ENCODE data around the gene PFDN2.

Gene PFDN2

DNA sequence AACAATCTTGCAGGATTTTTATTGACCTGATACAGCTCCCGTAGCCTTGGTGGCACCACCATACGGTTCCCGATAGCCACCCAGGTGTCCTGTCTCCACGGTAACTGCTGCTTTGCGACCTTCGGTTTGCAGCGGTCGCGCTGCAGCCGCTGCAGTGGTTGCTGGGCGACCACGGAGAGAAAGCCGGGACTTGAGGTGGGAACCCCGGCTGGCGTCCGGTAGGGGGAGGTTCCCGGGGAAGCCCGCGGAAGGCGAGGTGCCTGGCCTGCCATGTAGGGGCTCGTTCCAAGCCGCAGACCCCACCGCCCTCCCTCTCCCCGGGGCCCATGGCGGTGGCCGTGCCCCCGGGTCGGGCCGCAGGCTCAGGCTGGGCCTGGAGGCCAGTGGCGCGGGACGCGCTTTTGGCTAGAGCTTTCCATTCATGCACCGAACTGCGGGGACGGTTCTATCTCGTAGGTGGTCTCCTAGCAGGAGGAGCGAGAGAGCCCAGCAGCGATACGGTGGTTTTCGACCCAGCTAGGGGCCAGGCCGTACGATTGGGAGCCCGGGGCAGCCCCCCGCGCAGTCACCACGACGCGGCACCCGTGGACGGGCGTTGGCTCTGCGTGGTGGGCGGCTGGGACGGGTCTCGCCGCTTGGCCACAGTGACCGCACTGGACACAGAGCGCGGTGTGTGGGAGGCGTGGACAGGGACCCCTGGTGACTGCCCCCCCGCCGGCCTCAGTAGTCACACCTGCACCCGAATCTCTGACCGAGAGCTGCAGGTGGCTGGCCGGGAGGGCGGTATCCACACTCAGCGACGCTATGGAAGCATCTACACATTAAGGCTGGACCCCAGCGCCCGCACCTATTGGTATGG is 19.4 kb downstream of the PFDN2 start, which contains the start of gene KLHDC9:
TSS of gene KLHDC9 (plus strand) at position 152 of the 859 bp plus-strand sequence. CDS start at position 327, 175 bp downstream.
- DNase-seq, result peak; percentile 93

DNA sequence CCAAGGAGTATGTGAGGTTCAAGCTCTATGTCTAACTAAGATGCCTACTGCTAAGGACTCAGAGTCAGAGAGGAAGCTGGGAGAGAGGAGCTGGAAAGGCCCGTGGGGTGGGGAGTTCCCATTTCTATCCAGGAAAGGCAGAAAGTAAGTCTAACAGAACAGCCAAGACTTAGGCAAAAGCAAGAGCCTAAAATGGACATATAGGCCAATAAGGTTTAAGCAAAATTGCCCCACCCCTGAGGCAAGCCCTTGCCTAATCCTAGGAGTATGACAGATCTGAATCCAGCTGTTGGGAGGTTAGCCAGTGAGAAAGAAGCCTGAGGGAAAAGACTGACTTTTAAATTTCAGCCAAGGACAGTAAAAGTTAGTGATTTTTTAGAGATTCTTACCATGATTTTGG is 21.3 kb downstream of the PFDN2 start:
- DNase-seq, result no peak

DNA sequence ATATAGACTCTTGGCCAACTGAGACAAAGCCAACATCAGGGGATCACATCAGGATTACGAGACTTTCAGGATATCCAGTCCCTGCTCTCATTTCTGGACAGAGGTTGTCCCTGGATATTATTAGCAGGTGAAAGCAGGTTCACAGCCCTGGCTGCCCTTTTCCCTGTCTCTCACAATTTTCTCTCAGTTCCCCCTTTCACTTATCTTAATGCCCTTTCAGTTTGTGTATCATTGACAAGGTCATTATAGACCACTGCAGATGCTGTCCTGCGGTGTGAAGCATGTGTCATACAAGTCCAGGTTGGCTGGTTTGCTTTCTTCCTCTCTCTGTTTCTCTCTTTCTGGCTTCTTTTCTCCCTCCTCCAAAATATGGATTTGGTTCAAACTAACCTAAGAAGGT is 21.8 kb downstream of the PFDN2 start:
- DNase-seq, result no peak

DNA sequence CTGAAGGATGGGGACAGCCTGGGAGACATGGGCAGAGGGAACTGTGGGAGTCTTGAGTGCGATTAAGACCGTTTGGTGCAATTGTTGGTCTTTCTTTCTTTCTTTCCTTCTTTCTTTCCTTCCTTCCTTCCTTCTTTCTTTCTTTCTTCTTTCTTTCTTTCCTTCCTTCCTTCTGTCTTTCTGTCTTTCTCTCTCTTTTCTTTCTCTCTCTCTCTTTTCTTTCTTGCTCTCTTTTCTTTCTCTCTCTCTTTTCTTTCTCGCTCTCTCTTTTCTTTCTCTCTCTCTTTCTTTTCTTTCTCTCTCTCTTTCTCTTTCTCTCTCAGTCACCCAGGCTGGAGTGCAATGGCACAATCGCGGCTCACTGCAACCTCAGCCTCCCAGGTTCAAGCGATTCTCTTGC is 22.6 kb downstream of the PFDN2 start:
- no peak for DNase-seq

DNA sequence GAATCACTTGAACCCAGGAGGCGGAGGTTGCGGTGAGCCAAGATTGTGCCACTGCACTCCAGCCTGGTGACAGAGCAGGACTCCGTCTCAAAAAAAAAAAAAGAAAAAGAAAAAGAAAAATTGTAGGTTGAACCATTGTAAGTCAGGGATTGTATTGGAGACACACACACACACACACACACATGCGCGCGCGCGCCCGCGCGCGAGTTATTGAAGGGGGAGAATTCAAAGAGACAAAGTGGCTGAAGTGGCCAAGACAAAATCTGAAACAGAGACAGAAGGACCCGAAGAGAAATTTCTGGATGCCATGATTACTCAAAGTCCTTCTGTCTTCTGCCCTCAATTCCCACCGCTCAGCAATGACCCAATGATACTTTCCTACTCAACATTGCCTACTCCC is 23.4 kb downstream of the PFDN2 start:
- no peak for DNase-seq

DNA sequence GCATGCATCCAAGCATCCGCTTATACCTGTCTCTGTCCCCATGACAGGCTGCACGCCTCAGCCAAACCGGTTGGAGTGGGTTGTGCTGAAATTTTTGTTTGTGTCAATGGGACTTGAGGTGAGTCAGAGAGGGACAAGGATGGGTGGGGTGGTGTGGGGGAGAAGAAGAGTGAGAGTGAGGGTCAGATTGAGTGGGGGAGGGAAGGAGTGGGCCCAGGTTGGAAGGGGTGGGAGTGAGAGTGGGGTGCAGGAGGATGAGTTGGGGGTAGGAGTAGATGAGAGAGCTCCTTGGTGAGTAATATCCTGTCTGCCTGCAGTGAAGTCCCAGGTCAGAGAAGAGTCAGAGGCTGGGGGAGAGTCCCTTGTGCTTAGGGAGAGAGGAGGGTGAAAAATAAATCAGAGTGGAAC is 25.2 kb downstream of the PFDN2 start:
- DNase-seq, result no peak

DNA sequence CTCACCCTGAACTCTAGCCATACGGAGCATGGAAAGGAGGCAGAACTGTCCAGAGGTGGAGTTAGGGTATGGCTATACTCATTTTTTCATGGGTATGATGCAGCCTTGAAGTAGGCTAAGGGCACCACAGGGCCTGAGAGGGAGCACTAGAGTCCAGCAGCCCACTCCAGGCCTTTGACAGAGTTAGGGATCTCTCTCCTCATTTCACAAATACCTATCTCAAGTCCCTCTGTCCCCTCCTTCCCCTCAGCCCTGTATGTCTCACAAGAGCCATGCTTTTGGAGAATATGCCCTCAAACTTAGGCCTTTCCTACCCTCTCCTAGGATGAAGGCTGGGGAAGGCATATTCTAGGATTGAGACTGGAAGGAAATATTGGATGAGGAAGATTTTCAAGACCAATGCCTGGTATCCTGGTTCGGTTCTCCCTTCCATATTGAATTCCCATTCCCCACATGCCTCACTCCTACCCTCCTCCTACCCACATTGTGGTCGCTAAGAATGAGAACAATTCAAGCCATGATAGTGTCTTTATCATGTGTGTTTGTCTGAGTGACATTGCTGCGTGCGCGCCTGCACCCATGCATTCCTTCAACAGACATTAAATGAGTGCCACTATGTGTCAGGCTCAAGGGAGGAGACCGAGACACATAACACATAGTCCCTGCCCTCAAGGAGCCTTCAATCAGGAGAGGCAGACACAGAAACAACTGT is 25.9 kb downstream of the PFDN2 start:
- no peak for DNase-seq

DNA sequence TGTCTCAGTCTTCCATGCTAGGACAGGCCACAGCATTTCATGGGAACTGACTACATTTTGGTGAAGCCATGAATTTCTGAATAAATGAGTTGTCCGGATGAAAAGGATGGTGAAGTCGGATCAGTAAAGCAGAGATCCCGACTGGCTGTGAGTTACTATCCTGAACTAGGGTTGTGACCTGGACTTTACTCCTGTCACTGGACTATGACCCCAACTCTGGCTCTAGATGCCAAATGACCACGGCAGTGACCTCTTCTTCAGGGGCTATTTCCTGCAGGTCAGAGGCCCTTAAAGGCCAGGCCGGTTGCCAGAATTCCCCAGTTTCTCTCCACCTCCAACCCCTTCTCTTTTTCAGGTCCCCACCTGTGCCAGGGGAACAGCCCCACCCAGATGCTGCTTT is 26.7 kb downstream of the PFDN2 start:
- DNase-seq, result no peak

DNA sequence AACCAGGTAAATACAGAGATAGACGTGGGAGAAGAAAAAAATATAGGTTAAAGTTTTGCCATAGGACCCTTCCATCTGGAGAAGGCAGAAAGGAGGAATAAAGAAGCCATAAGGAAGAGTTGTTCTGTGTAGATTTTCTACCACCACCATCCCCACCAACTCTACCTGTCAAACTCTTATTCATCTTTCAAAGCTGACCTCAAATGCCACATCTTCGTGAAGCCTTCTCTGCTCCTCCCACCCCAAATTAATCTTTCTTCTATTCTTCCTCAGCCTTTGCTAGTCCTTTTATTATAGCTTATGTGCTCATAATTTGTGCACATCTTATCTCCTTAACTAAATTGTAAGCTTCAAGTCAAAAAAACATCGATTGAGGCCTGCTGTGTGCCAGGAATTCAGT is 27.2 kb downstream of the PFDN2 start:
- DNase-seq, result no peak

DNA sequence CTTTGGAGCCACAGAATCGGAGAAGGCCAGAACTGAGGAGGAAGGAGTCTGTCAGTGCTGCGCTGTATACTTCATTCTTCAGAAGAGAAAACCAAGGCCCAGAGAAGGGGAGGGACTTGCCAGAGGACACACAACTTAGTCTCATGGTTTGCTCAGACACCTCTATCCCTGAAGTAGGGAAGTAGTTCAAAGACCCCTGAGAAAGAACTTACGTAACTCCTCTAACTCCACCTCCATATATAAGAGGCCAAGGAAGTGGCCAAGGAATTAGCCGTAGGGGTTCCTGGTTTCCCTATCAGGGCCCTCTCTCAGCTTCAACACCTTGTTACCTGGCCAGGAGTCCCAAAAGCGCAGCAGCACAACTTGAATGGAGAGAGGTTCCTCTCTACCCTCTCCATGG is 27.9 kb downstream of the PFDN2 start:
- no peak for DNase-seq

DNA sequence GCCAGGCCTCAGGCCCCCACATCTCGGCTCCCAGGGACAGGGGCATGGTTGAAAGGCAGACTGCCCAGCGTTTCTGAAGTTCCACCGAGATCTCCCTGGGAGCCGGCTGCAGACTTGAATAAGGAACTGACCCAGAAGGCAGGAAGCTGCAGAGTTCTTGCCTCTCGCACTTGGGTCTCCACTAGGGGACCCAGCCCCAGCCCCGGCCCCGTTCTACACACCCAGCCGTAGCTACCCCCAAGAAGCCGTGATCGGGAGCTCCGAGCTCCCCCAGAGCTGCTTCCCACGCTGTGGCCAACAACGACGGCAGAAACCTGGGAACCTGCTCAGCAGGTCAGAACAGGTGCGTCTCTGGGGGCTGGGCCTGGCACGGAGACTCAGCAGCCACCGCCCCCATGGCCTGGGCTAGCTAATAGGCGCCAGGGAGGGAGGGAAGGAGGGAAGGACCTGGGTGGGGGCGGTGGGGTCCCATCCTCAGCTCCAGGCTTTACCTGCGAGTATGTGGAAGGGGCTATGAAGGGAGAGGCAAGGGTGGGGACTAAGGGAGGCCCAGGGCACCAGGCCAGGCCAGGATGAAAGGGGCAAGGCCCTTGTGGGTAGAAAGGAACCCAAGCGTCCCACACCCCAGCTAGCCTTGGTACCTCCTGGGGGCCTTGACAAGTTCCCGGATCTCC is 28.4 kb downstream of the PFDN2 start, which contains the start of gene NECTIN4:
TSS of gene NECTIN4 (minus strand) at position 308 of the 674 bp plus-strand sequence. CDS start at position 46, 262 bp downstream.
- no peak for DNase-seq

DNA sequence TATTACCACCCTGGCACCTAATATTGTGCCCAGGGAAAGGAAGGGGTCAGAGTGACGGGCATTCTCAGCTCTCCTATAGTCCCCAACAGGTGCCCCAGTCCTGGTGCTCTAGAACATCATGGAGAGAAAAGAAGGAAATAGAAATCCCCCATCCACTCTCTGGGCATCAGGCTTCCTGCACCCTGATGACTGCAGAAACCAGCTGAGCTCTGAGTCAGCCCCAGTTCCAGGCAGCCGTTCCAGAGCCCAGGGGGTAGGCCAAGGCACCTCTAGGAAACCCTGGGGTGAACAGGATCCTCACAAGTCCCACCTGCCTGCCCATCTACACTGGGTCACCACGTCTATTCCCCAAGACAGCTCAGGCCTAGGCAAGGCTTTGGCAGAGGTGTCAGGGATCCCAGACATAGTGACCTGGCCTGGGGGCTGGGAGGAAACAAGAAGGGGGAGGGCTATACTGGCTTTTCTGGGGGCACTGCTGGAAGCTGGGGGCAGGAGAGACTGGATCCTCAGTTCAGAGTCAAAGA is 29.2 kb downstream of the PFDN2 start:
- no peak for DNase-seq

DNA sequence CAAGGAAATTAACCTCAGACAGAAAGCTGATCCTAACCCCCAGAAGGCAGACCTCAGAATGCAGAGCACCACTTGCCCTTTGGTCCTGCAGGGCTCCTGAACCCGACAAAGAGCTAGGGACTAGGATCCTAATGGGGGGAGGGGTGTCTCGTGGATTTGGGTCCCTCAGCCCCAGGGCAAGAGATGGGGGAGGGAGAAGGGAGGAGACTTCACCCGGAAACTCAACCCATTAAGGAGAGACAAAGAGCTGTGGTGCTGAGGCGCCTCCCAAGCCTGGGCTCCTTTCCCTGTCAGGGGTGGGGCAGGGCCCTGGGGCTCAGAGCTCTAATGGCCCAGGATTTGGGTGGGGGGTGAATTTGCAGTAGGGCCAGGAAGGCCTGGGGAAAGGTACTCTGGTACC is 31.4 kb downstream of the PFDN2 start:
- no peak for DNase-seq

DNA sequence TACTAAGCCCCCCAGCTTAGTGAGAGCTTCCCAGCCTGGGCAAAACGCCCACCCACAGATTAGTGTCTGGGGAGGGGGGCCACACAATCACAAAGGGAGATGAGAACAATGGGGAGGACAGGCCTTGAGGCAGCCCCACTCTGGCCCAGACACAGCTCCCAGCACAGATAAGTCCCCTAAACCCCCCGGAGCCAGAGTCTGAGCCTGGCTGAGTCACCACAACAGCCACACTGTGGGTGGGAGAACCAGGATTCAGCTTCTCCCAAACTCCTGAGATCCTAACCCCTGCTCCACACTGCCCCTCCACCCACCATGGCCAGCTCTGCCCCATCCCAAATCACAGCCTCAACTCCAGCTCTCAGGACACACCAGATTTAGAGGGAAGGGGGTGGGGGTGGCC is 32.7 kb downstream of the PFDN2 start:
- no peak for DNase-seq

DNA sequence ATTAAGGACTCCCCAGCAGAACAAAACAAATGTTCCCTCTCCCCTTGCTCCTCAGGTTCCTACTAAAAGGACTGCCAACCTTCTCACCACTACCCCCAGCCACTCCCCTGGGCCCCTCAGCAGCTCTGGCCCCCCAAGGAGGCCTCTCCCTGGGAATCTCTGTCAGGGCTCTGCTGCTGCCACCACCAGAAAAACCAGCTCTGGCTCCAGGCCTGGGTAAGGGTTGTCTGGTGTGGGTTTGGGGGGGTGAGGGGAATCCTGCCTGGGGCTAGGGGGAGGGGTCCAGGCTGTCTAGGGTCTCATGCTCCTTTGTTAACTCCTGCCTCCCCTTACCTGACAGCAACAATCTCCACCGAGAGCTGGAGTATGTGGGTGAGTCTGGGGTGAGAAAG is 33.2 kb downstream of the PFDN2 start:
- no peak for DNase-seq

DNA sequence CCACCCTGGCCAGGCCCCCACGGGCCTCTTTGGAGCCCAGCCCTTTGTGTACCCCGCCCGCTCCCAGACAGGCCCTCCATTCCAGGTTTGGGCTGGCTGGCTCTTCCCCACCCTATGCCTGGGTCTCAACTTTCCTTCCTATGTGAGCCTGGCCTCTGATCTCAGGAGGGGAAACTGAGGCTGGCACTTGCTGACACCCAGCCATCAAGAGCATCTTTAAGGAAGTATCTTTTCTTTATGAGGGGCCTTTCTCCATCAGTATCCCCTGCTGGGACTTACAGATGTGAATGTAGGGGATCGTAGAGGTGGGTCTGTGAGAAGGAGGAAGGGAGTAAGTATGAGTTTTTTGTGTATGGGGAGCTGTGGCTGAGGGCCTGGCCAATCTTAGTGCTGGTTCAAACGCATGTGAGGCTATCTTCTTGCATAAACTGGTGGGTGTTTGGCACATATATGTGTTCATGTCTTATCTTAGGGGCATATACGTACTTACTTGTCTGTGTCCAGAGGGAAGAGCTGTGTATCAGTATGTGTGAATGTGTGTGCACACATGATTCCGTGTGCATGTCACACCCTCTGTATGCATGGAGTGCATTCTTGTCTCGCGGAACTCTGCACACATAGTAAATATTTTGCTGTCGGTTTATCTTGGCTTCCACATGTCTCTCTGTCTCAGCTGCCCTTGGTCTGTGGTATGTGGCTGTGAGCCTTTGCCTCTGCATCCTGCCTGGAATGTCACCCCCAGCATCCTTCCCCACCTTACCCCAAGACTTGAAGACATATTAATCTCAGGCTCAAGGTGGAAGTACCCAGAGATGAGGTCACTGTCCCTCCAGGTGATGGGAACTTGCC is 33.9 kb downstream of the PFDN2 start:
- no peak for DNase-seq

DNA sequence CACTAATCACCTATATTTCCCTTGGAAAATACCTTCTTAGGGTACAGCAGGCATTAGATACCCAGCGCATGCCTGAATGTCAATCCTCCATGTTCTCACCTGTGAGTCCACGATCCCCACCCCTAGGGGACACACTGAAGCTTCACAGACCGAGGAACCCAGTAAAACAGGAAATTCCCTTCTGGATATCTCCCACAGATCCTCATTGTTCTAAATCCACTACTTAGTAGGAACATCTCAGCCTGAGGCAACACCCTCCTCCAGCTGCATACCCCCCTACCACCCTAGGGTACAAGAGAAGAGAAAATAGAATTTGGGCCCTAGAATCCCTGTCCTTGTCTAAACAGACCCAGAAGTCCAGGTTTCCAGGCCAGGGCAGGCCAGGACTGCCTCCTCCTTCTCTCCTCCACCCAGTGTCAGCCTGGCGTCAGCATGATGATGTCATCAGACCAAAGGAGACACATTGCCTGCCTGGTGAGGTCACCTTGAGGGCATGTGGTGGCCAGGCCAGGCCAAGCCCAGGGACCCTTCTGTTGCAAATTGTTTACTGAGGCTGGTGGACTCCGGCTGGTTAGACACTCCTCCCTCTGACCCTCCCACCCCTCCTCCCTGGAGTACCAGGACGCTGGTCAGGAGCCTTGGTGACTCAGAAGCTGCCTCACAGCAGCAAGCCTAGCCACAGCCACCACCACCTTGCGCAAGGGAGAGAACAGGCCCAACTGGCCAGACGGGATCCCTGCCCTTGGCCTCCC is 34.7 kb downstream of the PFDN2 start:
- DNase-seq, result no peak

DNA sequence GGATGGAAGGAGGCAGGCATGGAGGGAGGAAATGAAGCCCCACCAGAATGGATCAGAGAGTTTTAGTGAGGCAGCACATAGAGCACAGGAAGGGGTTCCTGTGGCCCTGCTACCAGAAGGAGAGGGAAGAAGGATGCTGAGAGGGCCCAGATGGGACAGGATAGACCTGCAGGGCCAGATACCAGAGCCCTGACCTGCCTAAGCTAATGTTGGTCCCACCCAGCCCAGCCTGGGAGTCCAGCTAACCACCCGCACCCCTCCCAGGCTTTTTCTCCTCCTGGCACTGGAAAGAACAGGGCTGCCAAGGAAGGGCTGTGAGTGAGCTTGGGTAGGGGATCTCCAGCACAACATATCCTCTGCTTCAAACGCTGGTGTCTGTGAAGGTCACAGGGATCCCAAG is 35.4 kb downstream of the PFDN2 start:
- no peak for DNase-seq

DNA sequence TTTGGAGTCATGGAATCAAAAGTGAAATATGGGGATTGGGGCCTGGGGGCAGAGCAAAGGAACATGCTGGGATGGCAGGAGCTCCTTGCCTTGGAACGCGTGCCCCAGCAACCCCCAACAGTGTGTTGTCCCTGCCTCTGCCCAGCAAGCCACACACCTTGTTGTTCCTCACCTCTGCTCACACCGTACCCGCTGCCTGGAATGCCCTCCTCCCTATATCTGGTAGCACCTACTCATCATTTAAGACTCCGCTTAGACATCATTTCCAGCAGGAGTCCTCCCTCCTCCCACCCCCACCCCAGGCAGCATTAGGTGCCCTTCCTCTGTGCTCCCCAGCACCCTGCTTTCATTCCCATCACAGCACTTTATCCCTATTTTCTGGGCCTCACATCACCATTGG is 36.3 kb downstream of the PFDN2 start:
- no peak for DNase-seq

DNA sequence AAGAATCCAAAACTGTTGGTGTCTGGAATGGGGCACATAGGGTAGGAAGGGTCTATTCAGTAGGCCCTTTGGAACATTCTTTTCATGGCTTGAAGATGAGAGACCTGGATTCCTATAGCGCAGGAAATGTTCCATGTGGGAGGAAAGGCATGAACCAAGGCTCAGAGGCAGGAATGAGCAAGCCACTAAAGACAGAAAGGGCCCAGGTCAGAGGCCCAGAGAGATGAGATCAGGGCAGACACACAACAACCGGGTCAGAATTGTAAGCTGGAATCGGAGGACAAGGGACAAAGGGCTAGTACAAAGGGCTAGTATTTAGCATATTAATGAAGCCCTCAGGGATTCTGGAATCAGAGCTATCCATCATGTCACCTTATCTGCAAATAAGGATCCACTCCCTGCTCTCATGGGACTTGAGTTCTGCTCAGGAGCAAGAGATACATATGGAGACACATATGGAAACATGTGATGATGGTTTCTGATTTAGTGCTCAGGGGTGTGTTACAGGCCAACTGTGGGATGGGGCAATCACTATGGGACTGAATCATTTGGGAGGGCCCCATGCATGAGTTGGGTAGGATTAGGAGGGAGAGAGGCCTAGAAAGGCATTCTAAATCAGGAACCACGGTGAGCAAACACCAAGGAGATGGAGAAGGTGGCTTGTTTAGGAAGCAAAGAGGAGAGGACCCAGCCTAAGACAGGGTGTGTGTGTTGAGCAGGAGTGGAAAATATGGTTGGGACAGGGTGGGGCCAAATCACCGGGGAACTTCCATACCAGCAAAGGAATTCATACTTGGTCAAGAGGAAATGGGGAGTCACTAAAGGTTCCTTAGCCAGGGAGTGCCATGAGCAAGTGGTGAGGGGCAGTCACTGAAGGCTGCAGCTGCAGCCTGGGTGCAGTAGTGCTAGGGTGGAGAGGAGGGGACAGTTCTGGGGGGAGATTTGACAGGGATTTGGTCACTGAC is 37.1 kb downstream of the PFDN2 start:
- no peak for DNase-seq
